SK-N-DZ (cell line): ENCODE results near the gene HECW1.
"Not testable (repeated sequence)": the region's sequence is repeated elsewhere in the genome, so short reads cannot be mapped to it uniquely, and the experiment has no call there.

Experiments
- DNase-seq: peaks from one replicate; pipeline ENCODE4 v3.0.0-alpha.2; 2015; ENCODE audit warnings: low spot score

HECW1 gene

GRCh38 chr7:43111630-43112458 is 603 bp upstream of the HECW1 start:
- no peak for DNase-seq

GRCh38 chr7:43112941-43113621 is 634 bp downstream of the HECW1 start:
- DNase-seq, result peak; percentile 80

GRCh38 chr7:43113622-43114457 is 1.4 kb downstream of the HECW1 start:
- peak; percentile 21 for DNase-seq

- no peak for DNase-seq
Observed at GRCh38 chr7:43114458-43114780, 2.0 kb downstream of the HECW1 start.

GRCh38 chr7:43116451-43116850 is 4.0 kb downstream of the HECW1 start:
- no peak for DNase-seq

GRCh38 chr7:43117095-43117494 is 4.6 kb downstream of the HECW1 start:
- no peak for DNase-seq

- DNase-seq, result no peak
Observed at GRCh38 chr7:43117861-43118260, 5.4 kb downstream of the HECW1 start.

- DNase-seq, result no peak
Observed at GRCh38 chr7:43118313-43118712, 5.9 kb downstream of the HECW1 start.

GRCh38 chr7:43119371-43120075 is 7.1 kb downstream of the HECW1 start:
- no peak for DNase-seq

- no peak for DNase-seq
Observed at GRCh38 chr7:43121973-43122372, 9.5 kb downstream of the HECW1 start.

GRCh38 chr7:43123457-43123856 is 11.0 kb downstream of the HECW1 start:
- no peak for DNase-seq

GRCh38 chr7:43124388-43124787 is 11.9 kb downstream of the HECW1 start:
- no peak for DNase-seq

- no peak for DNase-seq
Observed at GRCh38 chr7:43130347-43130746, 17.9 kb downstream of the HECW1 start.

GRCh38 chr7:43135129-43135528 is 22.7 kb downstream of the HECW1 start:
- peak; percentile 23 for DNase-seq

- no peak for DNase-seq
Observed at GRCh38 chr7:43136064-43136463, 23.6 kb downstream of the HECW1 start.

GRCh38 chr7:43137121-43137744 is 24.8 kb downstream of the HECW1 start:
- not testable (repeated sequence) for DNase-seq

GRCh38 chr7:43137811-43138210 is 25.4 kb downstream of the HECW1 start:
- DNase-seq, result peak; percentile 29

- DNase-seq, result no peak
Observed at GRCh38 chr7:43138710-43139109, 26.3 kb downstream of the HECW1 start.

- DNase-seq, result no peak
Observed at GRCh38 chr7:43139137-43139536, 26.7 kb downstream of the HECW1 start.

GRCh38 chr7:43140186-43140585 is 27.7 kb downstream of the HECW1 start:
- no peak for DNase-seq

- no peak for DNase-seq
Observed at GRCh38 chr7:43141091-43141490, 28.6 kb downstream of the HECW1 start.
